GM18861 (cell line): ENCODE data around the gene CCR7.

ENCODE experiments used
- ATAC-seq: cut with Tn5 transposase; IDR thresholded peaks from one replicate; pipeline ENCODE4 v1.9.1; 2021; ENCODE audit not compliant: unreplicated experiment

The CCR7 gene

DNA sequence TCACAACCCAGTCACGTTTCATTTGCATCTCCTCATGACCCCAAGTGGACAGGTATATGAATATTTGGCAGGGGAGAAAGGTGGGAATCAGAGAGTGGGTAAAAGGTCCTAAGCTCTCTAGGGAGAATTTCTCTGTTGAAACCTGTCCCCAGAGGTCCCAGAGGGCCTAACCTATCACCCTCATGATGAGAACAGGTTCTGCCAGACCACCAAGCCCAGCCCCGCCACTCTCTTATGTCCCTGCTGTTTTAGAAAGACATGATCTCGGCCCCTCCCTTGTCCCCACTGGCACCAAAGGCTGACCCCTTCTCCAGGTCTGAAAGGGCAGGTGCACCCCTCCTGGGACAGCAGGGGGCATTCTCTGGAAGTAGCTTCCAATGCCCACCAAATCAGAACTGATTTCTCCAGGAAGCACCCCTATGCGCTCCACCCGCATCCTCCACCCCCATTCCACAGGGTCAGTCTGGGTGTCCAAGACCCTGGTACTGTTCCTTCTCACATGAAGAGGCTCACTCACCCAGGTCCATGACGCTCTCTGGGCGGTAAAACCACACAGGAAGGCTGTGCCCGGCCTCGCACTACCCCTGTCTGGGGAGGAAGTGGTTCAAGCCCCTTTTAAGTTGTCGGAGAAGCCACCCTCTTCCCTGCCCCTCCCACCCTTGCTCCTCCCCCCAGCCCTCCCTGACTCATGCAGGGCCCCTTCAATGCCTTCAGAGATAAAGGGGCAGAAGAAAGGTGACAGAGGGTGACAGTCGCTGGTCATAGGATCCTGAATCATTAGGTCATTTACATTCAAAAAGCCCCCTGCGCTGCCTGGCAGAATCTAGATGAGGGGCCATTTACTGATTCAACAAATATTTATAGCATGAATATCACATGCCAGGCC is at the start of gene CCR7:
TSS of gene CCR7 (minus strand) at position 590 of the 886 bp plus-strand sequence. CDS start at position 527, 63 bp downstream.
- no peak for ATAC-seq

DNA sequence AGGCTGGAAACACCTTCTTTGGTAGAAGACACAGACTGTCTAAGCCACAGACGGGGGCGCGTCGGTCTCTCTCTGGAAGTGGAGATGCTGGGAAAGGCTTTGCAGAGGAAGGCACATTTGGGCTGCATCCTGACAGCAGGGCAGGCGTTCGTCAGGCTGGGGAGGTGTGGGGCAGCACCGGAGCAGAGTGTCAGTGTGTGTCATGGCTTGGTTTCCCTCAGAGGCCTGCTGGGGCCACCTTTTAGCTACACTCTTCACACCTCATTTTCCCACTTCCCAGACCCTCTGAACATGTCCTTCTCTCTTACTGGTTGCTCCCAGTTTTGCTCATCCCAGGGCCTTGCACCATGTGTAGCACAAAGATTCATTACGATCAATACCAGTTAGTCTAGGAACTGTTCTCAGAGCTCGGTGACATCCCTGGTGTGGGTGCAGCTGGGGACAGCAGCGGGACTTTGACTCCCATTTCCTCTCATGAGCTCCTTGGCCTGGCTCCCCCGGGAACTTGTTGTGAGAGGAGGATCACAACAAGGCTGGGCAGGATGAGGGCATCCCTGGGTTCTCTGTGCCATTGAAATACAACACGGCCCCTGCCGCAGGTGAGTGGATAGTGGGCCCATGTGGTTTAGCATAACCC is 49.3 kb upstream of the CCR7 start:
- ATAC-seq = no peak

DNA sequence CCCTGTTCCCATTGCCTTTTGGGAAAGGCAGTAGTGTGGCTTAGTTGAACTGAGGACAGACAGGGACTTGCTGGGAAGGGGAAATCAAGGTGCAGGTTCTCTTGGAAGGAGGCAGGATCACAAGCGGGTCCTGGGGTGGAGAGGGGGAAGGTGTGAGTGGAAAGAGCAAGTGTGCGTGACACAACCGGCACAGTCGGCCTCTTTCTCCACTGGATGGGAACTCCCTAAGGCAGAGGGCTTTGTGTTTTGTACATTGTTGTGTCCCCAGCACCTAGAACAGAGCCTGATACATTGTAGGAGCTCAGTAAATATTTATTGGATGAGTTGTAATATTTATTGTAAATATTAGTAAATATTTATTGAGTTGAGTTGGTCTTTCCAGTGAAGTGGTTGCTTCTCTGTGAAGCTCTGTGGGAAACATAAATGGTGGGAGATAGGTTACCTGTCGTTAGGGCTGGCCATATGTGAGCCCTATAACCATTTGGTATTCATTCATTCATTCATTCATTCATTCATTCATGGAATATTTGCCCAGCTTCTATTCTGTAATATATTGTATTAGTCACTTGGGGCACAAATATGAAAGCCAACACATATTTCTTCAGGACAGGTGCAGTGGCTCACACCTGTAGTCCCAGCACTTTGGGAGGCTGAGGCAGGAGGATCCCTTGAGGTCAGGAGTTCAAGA is 48.3 kb upstream of the CCR7 start:
- no peak for ATAC-seq

DNA sequence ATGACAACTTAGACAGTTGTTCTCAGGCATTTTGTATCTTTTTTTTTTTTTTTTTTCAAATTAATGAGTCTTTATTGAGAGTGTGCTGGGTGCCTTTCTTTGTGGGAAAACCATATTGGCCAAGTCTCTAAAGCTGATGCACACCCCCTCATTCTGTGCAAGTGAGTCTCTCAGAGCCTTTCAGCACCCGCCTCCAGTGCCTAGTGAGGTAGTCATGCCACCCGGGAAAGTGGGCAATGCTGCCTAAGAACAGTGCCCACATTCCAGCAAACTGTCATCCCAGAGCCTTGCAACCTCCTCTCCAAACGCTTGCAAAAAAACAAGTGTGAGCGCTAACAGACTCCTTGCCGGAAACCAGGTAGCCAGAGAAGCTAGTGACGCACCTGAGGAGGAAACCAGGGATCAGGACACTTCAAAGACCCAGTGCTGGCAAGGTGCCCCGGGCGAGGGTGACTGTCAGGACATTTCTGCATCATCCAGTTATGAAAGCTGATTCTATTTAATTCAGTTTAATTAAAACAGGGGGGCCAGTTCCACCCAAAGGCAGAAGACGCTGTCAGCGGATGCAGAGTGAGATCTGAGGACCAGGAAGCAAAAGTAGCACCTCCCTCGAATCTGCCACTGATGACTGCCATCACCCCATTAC is 47.5 kb upstream of the CCR7 start:
- ATAC-seq = no peak

- no peak for ATAC-seq
Measured at GRCh38 chr17:40611840-40612474, 46.7 kb upstream of the CCR7 start.

DNA sequence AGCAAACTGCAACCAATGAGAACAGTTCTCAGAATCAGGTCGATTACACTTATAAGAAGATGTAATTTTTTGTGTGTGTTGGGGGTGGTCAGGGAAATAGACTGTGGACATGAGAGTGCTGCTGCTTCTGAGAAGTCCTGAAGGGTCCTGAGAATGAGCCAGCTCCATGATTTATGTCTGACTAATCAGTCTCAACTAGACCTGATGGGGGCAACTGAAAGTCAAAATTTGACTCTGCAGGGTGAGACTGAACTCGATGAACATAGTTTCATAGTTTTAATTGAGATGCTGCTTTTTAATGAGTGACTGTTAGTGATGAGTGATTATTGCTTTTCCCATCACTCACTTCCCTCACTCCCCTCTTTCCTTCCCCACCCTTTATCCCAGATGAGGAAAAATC is 45.1 kb upstream of the CCR7 start:
- no peak for ATAC-seq

DNA sequence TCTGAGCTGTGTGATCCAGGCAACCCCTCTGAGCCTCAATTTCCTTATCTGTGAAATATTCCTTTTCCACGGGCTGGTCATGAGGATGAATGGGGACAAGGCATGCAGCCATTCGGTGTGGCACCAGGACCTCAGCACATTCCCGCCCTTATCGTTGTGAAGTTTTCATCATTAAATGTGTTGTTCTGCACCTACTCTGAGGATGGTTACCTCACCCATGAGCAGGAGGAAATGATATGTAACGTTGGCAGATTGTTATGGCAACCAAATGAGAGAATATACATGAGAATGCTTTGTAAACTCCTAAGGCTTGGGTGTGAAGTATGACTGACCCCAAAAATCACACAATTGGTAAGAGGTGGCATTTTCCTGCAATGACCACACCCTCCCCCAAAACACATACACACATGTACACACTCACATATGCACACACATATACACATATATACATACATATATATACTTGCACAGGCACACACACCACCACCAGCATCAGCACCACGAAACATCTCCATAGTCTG is 42.8 kb upstream of the CCR7 start:
- ATAC-seq = no peak

GRCh38 chr17:40607641-40608040 is 42.4 kb upstream of the CCR7 start:
- no peak for ATAC-seq

- ATAC-seq = no peak
Measured at GRCh38 chr17:40606548-40607353, 41.5 kb upstream of the CCR7 start.

DNA sequence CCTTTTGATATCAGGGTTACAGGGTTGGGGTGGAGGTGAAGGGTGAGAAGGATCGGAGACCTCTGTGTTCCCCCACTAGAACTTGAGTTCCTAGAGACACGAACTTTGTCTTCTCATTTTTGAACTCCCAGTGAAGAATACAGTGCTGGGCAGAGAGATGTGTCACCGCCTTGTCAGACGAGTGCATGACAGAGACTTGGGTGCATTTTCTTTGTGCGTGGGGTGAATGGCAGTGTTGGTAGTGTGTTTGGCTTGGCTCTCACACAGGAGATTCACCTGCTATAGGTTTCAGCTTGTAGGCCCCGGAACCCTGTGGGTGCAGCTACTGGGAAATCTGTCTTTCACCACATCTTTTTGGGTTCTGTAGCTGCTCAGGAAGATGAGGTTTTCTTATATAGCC is 40.0 kb upstream of the CCR7 start:
- ATAC-seq = no peak

GRCh38 chr17:40604327-40605080 is 39.2 kb upstream of the CCR7 start:
- ATAC-seq = no peak

DNA sequence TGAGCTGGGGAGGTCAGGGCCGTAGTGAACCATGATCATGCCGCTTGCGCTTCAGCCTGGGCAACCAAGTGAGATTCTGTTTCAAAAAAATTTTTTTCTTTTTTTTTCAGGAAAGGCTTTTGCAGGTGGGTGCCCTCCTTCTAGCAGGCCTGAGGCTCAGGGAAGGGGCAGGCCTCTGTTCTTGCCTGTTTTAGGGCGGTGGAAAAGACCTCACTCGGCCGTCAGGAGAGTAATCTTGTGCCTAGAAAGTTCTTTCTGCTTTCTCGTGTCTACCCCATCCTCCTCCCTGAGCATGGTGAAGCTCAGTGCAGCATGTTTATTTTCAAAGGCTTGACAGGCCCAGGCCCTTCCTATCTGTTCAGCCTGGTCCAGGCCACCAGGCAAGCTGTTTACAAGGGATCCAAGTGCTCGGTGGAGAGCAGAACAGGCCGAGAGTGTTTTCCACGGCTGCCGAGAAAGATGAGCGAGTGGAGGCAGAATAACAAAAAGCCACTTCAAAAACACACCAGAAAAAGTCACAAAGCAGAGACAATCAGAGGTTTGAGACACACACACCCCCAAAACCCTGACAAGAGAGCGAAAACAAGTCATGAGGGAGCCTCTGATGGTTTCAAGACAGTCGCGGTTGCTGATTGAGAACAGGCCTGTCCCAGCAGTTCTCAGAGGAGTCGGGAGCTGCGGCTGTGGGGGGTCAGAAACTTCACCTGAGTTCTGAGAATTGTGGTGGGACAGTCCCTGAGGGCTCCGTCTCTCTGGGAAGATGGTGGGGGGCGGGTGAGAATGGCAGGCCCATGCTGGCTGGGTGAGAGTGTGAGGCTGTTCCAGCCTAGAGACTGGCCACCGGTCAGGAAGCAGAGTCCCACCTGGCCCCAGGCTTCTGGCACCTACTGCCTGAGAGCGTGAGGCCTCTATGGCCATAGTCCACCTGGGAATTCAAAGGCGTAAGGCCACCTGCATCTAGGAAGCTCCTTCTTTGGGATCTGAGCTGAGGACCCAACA is 37.5 kb upstream of the CCR7 start:
- ATAC-seq = no peak

DNA sequence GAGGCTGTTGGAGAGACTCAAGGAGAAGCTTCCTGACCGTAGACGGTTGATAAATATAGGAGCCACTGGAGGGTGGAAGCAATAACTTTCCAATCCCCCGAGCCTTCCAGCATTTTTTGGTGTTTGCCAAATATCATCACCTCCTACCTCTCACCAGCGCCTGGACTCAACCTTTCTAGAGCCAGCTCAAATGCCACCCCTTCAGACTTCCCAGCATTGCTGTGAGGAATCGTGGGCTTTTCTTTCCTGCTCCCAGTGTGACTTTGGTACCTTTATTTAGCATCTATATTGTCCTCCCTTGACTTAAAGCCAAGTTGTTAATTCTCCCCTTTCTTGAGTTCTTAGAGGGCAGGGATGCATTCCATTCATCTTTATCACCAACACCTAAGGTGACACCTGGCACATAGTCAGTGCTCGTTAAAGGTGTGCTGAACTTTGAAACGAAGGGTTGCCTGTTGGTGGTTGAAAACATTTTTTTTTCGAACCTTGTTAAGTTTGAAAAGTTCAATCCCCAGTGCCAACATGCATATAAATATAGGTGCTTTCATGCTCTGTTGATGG is 35.3 kb upstream of the CCR7 start:
- no peak for ATAC-seq

DNA sequence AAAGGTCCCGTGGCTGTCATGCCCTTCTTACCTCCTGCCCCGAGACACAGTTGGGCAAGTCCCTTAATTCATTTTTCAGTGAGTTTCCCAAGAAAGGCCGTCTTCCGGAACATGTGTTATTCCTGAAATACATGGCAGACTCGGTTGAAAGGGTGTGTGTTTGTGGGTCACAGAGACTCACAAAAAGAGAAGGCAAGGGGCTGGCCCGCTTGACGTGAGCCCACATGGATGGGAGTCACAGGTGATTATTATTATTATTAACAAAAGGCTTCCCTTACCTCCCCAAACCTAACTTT is 34.1 kb upstream of the CCR7 start:
- no peak for ATAC-seq

DNA sequence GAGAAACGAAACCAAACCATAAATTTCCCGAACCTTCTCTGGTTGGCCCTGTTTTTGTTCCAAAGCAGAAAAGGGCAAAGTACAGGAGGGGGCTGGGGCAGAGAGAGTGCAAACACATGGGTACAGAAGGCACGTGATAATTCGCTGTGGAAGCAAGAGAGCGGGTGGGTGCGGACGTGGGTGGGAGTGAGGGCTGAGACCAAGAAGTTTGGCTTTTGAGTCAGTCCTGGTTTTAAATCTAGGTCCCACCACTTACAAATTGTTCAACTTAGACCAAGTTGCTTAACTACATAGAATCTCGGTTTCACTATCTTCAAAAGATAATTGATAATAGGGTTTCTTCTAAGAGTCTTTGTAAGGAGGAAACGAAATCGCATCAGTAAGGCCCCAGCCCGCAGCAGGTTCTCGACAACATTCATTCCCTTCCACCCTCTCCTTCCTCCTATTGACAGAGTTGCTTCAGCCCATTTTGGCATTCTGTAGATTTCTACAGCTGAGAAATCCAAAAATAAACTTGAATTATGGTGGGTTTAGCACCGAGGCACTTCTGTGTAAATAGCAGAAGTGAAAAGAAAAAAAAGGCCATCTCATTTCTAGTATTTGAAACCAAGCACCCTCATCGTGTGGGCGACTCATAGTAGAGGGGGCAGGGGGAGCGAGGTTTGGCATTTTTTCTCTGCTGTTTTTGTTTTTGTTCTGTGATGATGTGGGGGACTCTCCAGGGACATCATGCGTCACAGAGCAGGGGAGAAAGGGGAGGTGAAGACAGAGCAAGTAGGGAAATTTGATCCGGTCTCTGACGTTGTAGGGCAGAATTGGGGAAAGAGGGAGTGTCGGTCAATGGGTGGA is 33.6 kb upstream of the CCR7 start:
- ATAC-seq = peak; percentile 56

GRCh38 chr17:40598301-40598618 is 33.0 kb upstream of the CCR7 start:
- ATAC-seq = no peak
